HepG2 (cell line): ENCODE data around the gene NARF. TPM values are rescaled to one million over a fixed set of nuclear protein-coding genes. Genes with fewer than 3 reads are reported as not detected.

Experiments
- KLF16 ChIP-seq, 2 experiments: sonication (generic) in 1 of 2; formaldehyde crosslinking in 1 of 2; IDR thresholded peaks; 2 replicates each; pipeline versions ENCODE4 v1.6.1 to v1.8.0; 2016 to 2023; ENCODE audit warnings: missing genetic modification reagents in 2 of 2, missing compliant biosample characterization in 1 of 2
- LCORL ChIP-seq, 2 experiments: fragments of 450-650 bp in 1 of 2; sonication (generic) in 1 of 2; formaldehyde crosslinking in 1 of 2; IDR thresholded peaks; 2 replicates each; pipeline versions ENCODE4 v1.5.0 to v1.6.1; 2017 to 2020; ENCODE audit warnings: antibody characterized with exemption in 1 of 2, missing genetic modification reagents in 1 of 2
- REPIN1 ChIP-seq: sonication (generic); formaldehyde crosslinking; IDR thresholded peaks from 2 replicates; pipeline ENCODE4 v1.8.0; 2022; ENCODE audit warnings: missing genetic modification reagents, low read depth, mild to moderate bottlenecking, borderline replicate concordance
- RFX3 ChIP-seq: IDR thresholded peaks from 2 replicates; pipeline ENCODE4 v1.6.1; 2016; ENCODE audit warnings: missing biosample characterization, missing genetic modification reagents
- SOX13 ChIP-seq, 3 experiments: fragments of 450-650 bp in 1 of 3; sonication (generic) in 1 of 3; formaldehyde crosslinking in 1 of 3; IDR thresholded peaks in 2 of 3; conservative IDR thresholded peaks in 1 of 3; 2 replicates each; pipeline versions ENCODE4 v1.5.0 to v1.6.1; 2016 to 2020; ENCODE audit warnings: antibody characterized with exemption in 1 of 3, mild to moderate bottlenecking in 1 of 3, missing compliant biosample characterization in 1 of 3, missing genetic modification reagents in 1 of 3, moderate library complexity in 1 of 3
- THYN1 ChIP-seq: sonication (generic); formaldehyde crosslinking; IDR thresholded peaks from 2 replicates; pipeline ENCODE4 v1.8.1; 2023; ENCODE audit warnings: low read depth, mild to moderate bottlenecking, moderate library complexity, missing genetic modification reagents, borderline replicate concordance
- ZBTB7B ChIP-seq: sonication (generic); formaldehyde crosslinking; IDR thresholded peaks from 2 replicates; pipeline ENCODE4 v1.4.0; 2020; ENCODE audit warnings: missing genetic modification reagents
- ZFP1 ChIP-seq: IDR thresholded peaks from 2 replicates; pipeline ENCODE4 v1.6.1; 2016
- ZKSCAN1 ChIP-seq: fragments of 150-350 bp; IDR thresholded peaks from 2 replicates; pipeline ENCODE4 v1.6.1; 2014; ENCODE audit warnings: low read length
- ZNF446 ChIP-seq: sonication (generic); formaldehyde crosslinking; IDR thresholded peaks from 2 replicates; pipeline ENCODE4 v1.5.0; 2020; ENCODE audit warnings: mild to moderate bottlenecking, missing genetic modification reagents
- ZNF496 ChIP-seq: sonication (generic); formaldehyde crosslinking; IDR thresholded peaks from 2 replicates; pipeline ENCODE4 v1.8.1; 2023; ENCODE audit warnings: mild to moderate bottlenecking, moderate library complexity, missing genetic modification reagents; ENCODE audit not compliant: insufficient replicate concordance
- ZNF563 ChIP-seq: sonication (generic); formaldehyde crosslinking; IDR thresholded peaks from 2 replicates; pipeline ENCODE4 v1.8.0; 2022; ENCODE audit warnings: mild to moderate bottlenecking, moderate library complexity, missing genetic modification reagents
- ZNF720 ChIP-seq: sonication (generic); formaldehyde crosslinking; IDR thresholded peaks from 2 replicates; pipeline ENCODE4 v1.4.0; 2020; ENCODE audit warnings: missing genetic modification reagents
- ZNF747 ChIP-seq: sonication (generic); formaldehyde crosslinking; IDR thresholded peaks from 2 replicates; pipeline ENCODE4 v1.8.1; 2023; ENCODE audit warnings: missing genetic modification reagents, mild to moderate bottlenecking, borderline replicate concordance
- polyA plus RNA-seq, 8 experiments: library from polyadenylated mRNA; depleted of rRNA in 3 of 8; stranded (reverse) in 7 of 8; unstranded in 1 of 8; fragments of >200 nt; fragmentation: Illumina TruSeq in 4 of 8; extraction: Trizol in 4 of 8; gene quantifications; 2 replicates each; pipeline versions ENCODE4 v1.2.1 to v1.2.3, GENCODE V29; 2011 to 2016; ENCODE audit warnings: low read depth in 4 of 8, missing spikeins in 1 of 8, mixed read lengths in 1 of 8; ENCODE audit not compliant: insufficient read depth in 1 of 8
- total RNA-seq, 5 experiments: library from RNA; depleted of rRNA; stranded (reverse); fragments of >200 nt; fragmentation: Illumina TruSeq; extraction: Trizol; gene quantifications; 2 replicates each; pipeline ENCODE4 v1.2.3, GENCODE V29; 2016; ENCODE audit warnings: low read depth in 1 of 5
- TF ChIP-seq, protein P1 (sequence below): sonication (generic); formaldehyde crosslinking; IDR thresholded peaks from 2 replicates; pipeline ENCODE4 v1.4.0; 2020; ENCODE audit warnings: missing genetic modification reagents
- TF ChIP-seq, protein P2 (sequence below): sonication (generic); formaldehyde crosslinking; IDR thresholded peaks from 2 replicates; pipeline ENCODE4 v1.8.0; 2022; ENCODE audit warnings: missing genetic modification reagents, low read depth, mild to moderate bottlenecking, borderline replicate concordance
- TF ChIP-seq, protein P3 (sequence below): sonication (generic); formaldehyde crosslinking; IDR thresholded peaks from 2 replicates; pipeline ENCODE4 v1.8.0; 2023; ENCODE audit warnings: mild to moderate bottlenecking, missing genetic modification reagents
- TF ChIP-seq, protein P4 (sequence below): sonication (generic); formaldehyde crosslinking; IDR thresholded peaks from 2 replicates; pipeline ENCODE4 v1.4.0; 2020; ENCODE audit warnings: missing genetic modification reagents, mild to moderate bottlenecking, borderline replicate concordance

NARF gene
- total and polyA plus RNA-seq, 2 of the 13 experiments (the other 11 are each of a cell fraction or from before 2014, with no cell fraction given): 61.1 to 144 TPM

DNA sequence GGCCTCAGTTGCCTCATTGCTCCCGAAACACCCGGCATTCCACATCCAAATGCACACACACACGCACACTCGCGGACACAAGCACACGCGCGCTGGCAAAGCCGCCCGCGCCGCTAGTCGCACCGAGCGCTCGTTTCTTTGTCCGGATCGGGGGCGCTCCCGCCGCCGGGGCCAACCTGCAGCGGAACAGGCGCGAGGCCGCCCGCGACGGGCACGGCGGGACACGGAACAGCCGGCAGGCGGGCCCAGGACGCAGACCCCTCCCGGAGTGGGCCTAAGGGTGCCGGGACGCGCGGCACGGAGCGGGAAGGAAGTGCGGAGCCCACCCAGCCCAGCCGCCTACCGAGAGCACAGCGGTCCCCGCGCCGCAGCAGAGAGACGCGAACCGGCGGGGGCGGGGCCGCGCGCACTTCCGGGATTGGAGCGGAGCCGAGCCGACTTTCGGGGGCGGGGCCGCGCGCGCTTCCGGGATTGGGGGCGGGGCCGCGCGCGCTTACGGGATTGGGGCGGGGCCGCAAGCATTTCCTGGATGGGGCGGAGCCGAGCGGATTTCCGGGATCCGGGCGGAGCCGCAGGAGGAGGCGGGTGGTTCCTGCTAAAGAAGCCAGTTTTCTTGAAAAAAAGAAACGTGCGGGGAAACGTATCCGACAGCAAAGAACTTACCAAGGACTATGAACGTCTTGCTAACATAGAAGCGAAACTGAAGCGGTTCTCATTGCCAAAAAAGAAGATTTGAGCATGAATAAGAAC, 8.0 kb upstream of the NARF start, which contains the start of gene CYBC1 (continued):
- TF ChIP-seq, protein P1, sequence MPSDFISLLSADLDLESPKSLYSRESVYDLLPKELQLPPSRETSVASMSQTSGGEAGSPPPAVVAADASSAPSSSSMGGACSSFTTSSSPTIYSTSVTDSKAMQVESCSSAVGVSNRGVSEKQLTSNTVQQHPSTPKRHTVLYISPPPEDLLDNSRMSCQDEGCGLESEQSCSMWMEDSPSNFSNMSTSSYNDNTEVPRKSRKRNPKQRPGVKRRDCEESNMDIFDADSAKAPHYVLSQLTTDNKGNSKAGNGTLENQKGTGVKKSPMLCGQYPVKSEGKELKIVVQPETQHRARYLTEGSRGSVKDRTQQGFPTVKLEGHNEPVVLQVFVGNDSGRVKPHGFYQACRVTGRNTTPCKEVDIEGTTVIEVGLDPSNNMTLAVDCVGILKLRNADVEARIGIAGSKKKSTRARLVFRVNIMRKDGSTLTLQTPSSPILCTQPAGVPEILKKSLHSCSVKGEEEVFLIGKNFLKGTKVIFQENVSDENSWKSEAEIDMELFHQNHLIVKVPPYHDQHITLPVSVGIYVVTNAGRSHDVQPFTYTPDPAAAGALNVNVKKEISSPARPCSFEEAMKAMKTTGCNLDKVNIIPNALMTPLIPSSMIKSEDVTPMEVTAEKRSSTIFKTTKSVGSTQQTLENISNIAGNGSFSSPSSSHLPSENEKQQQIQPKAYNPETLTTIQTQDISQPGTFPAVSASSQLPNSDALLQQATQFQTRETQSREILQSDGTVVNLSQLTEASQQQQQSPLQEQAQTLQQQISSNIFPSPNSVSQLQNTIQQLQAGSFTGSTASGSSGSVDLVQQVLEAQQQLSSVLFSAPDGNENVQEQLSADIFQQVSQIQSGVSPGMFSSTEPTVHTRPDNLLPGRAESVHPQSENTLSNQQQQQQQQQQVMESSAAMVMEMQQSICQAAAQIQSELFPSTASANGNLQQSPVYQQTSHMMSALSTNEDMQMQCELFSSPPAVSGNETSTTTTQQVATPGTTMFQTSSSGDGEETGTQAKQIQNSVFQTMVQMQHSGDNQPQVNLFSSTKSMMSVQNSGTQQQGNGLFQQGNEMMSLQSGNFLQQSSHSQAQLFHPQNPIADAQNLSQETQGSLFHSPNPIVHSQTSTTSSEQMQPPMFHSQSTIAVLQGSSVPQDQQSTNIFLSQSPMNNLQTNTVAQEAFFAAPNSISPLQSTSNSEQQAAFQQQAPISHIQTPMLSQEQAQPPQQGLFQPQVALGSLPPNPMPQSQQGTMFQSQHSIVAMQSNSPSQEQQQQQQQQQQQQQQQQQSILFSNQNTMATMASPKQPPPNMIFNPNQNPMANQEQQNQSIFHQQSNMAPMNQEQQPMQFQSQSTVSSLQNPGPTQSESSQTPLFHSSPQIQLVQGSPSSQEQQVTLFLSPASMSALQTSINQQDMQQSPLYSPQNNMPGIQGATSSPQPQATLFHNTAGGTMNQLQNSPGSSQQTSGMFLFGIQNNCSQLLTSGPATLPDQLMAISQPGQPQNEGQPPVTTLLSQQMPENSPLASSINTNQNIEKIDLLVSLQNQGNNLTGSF: peak; percentile 79; the same call in 1 of the 2 replicates
- TF ChIP-seq THYN1 (CRISPR knock-in tag) (no peak), ZNF747 (CRISPR knock-in tag) (peak; percentile 66; the same call in 1 of the 2 replicates), ZNF563 (peak; percentile 95), RFX3 (CRISPR knock-in tag) (no peak), ZNF720 (CRISPR knock-in tag) (no peak), ZFP1 (CRISPR knock-in tag) (0 out of 2 replicates have a peak, but pooled peaks have one; percentile 59), SOX13 (IDR thresholded peaks at IDR 0.05) (no peak), SOX13 (CRISPR knock-in tag; conservative IDR thresholded peaks at IDR 0.05 in 1 of 2, IDR thresholded peaks at IDR 0.05 in 1 of 2) (peak in 1 of 2 experiments; percentile 10; a peak in 1 of 4 replicates), KLF16 (CRISPR knock-in tag; IDR thresholded peaks at IDR 0.05) (peak in 1 of 2 experiments; percentile 96; a peak in 2 of 4 replicates), ZNF496 (no peak), REPIN1 (CRISPR knock-in tag) (peak; percentile 85; the same call in 1 of the 2 replicates), ZBTB7B (CRISPR knock-in tag) (no peak), LCORL (IDR thresholded peaks at IDR 0.05) (no peak), LCORL (CRISPR knock-in tag; IDR thresholded peaks at IDR 0.05) (peak; percentile 69; the same call in 1 of the 2 replicates), ZNF446 (peak; percentile 85), ZKSCAN1 (no peak)
- TF ChIP-seq, protein P2, sequence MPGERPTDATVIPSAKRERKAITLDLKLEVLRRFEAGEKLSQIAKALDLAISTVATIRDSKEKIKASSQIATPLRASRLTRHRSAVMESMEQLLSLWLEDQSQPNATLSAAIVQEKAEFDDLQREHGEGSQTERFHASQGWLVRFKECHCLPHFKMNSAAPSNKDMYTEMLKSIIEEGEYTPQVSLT (CRISPR knock-in tag): no peak; the same call in 1 of the 2 replicates
- TF ChIP-seq, protein P3, sequence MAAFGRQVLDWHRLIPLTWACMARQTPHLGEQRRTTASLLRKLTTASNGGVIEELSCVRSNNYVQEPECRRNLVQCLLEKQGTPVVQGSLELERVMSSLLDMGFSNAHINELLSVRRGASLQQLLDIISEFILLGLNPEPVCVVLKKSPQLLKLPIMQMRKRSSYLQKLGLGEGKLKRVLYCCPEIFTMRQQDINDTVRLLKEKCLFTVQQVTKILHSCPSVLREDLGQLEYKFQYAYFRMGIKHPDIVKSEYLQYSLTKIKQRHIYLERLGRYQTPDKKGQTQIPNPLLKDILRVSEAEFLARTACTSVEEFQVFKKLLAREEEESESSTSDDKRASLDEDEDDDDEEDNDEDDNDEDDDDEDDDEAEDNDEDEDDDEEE (CRISPR knock-in tag): peak; percentile 94
- TF ChIP-seq, protein P4, sequence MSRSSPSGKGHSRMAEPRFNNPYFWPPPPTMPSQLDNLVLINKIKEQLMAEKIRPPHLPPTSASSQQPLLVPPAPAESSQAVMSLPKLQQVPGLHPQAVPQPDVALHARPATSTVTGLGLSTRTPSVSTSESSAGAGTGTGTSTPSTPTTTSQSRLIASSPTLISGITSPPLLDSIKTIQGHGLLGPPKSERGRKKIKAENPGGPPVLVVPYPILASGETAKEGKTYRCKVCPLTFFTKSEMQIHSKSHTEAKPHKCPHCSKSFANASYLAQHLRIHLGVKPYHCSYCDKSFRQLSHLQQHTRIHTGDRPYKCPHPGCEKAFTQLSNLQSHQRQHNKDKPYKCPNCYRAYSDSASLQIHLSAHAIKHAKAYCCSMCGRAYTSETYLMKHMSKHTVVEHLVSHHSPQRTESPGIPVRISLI (CRISPR knock-in tag): peak; percentile 54; the same call in 1 of the 2 replicates
